Endothelial cell of umbilical vein (primary cell): Measurements from ENCODE around the gene SGCD. TPM values are rescaled to one million over a fixed set of nuclear protein-coding genes. Genes with fewer than 3 reads are reported as not detected.

Source experiments
- BruUV-seq: library from RNA; stranded (reverse); fragments of 400-500 nt; replicated peaks from 2 replicates; lab custom pipeline; 2021; lab: Mats Ljungman, UMichigan
- CTCF ChIA-PET: fragments of 300-600, 350-600 bp; sonication (Branson Sonifier 250); formaldehyde crosslinking; loops from one replicate; lab custom pipeline; 2021; ENCODE audit warnings: antibody characterized with exemption, inconsistent platforms; lab: Charles Lee
- POLR2A ChIA-PET: fragments of 300-600, 350-600 bp; sonication (Branson Sonifier 250); formaldehyde crosslinking; loops from one replicate; lab custom pipeline; 2021; ENCODE audit warnings: antibody characterized with exemption, inconsistent platforms; lab: Charles Lee
- DNase-seq: peaks from one replicate; pipeline ENCODE4 v3.0.0-alpha.2; 2011; ENCODE audit warnings: low read depth, low spot score
- FAIRE-seq: peaks from 2 replicates; lab custom pipeline; 2011; peaks lifted over from hg19 to GRCh38; lab: Jason Lieb, UNC
- H2AFZ ChIP-seq: 2 replicates; pipeline ENCODE4 v1.6.0; 2012; ENCODE audit warnings: low read depth, low read length, control low read depth, inconsistent platforms
- H3K27ac ChIP-seq: 2 replicates; pipeline ENCODE4 v1.5.1; 2011; ENCODE audit warnings: low read depth, mild to moderate bottlenecking, control low read depth, low read length, moderate library complexity; ENCODE audit not compliant: insufficient read depth
- H3K27me3 ChIP-seq, 2 experiments: 2 replicates each; pipeline versions ENCODE4 v1.6.0 to v1.6.1; 2011; ENCODE audit warnings: low read length in 2 of 2, mixed read lengths in 1 of 2; ENCODE audit not compliant: control insufficient read depth in 2 of 2, insufficient read depth in 2 of 2
- H3K36me3 ChIP-seq, 2 experiments: 2 replicates in 1 of 2; 3 replicates in 1 of 2; pipeline ENCODE4 v1.5.1; 2011; ENCODE audit warnings: low read length in 2 of 2, mild to moderate bottlenecking in 1 of 2, moderate library complexity in 1 of 2; ENCODE audit not compliant: control insufficient read depth in 2 of 2, insufficient read depth in 2 of 2; ENCODE audit errors: extremely low read depth in 1 of 2
- H3K4me1 ChIP-seq: 3 replicates; pipeline ENCODE4 v1.5.1; 2011; ENCODE audit warnings: mild to moderate bottlenecking, low read length; ENCODE audit not compliant: control insufficient read depth, insufficient read depth; ENCODE audit errors: extremely low read depth
- H3K4me2 ChIP-seq: 2 replicates; pipeline ENCODE4 v1.6.1; 2011; ENCODE audit warnings: low read length, control low read depth, mixed read lengths; ENCODE audit not compliant: insufficient read depth
- H3K4me3 ChIP-seq, 3 experiments: fragments of 200-600 bp in 1 of 3; sonication (generic), shearing (Covaris generic) in 1 of 3; replicated peaks in 1 of 3; 2 replicates each; pipeline ENCODE4 v1.5.1; 2011 to 2016; ENCODE audit warnings: control low read depth in 3 of 3, low read length in 3 of 3, mild to moderate bottlenecking in 2 of 3, inconsistent platforms in 1 of 3, low read depth in 1 of 3, moderate library complexity in 1 of 3; ENCODE audit not compliant: insufficient read depth in 1 of 3
- H3K79me2 ChIP-seq: 2 replicates; pipeline ENCODE4 v1.6.0; 2012; ENCODE audit warnings: low read length, inconsistent platforms; ENCODE audit not compliant: control insufficient read depth, insufficient read depth
- H3K9ac ChIP-seq: replicated peaks from 2 replicates; pipeline ENCODE3; 2011; ENCODE audit warnings: low read length, control low read depth; ENCODE audit not compliant: insufficient read depth; ENCODE audit errors: extremely low read depth
- H3K9me1 ChIP-seq: replicated peaks from 3 replicates; pipeline ENCODE4 v1.6.0; 2011; ENCODE audit warnings: mild to moderate bottlenecking, low read length; ENCODE audit not compliant: control insufficient read depth, insufficient read depth; ENCODE audit errors: extremely low read depth
- H3K9me3 ChIP-seq: replicated peaks from 2 replicates; pipeline ENCODE4 v1.5.1; 2012; ENCODE audit warnings: low read length, inconsistent platforms; ENCODE audit not compliant: control insufficient read depth, insufficient read depth
- H4K20me1 ChIP-seq: replicated peaks from 2 replicates; pipeline ENCODE3; 2011; ENCODE audit warnings: mild to moderate bottlenecking, low read length; ENCODE audit not compliant: control insufficient read depth, insufficient read depth; ENCODE audit errors: extremely low read depth
- CTCF ChIP-seq, 2 donors: IDR thresholded peaks; 1 replicate in 1 of 2; 2 replicates in 1 of 2; pipeline ENCODE4 v1.5.1; 2011; ENCODE audit warnings: low read length in 2 of 2, mild to moderate bottlenecking in 2 of 2, moderate library complexity in 2 of 2, control low read depth in 1 of 2, inconsistent platforms in 1 of 2, low read depth in 1 of 2; ENCODE audit not compliant: insufficient read depth in 1 of 2; ENCODE audit errors: extremely low read depth in 1 of 2
- EZH2 ChIP-seq: IDR thresholded peaks from 2 replicates; pipeline ENCODE4 v1.6.1; 2012; ENCODE audit warnings: borderline replicate concordance, low read depth, mild to moderate bottlenecking, moderate library complexity, low read length, inconsistent platforms; ENCODE audit not compliant: severe bottlenecking
- FOS ChIP-seq: IDR thresholded peaks from 2 replicates; pipeline ENCODE4 v1.6.1; 2011; ENCODE audit warnings: mild to moderate bottlenecking, low read length, moderate library complexity, borderline replicate concordance; ENCODE audit not compliant: insufficient read depth
- GATA2 ChIP-seq: IDR thresholded peaks from 2 replicates; pipeline ENCODE4 v1.7.0; 2011; ENCODE audit warnings: low read depth, mild to moderate bottlenecking, moderate library complexity, mixed read lengths, low read length; ENCODE audit not compliant: insufficient read length, insufficient read depth
- MAX ChIP-seq: IDR thresholded peaks from 2 replicates; pipeline ENCODE4 v1.6.1; 2011; ENCODE audit not compliant: insufficient read depth, insufficient read length
- MYC ChIP-seq: IDR thresholded peaks from one replicate; pipeline ENCODE4 v1.6.1; 2011; ENCODE audit warnings: mild to moderate bottlenecking, low read depth, low read length
- POLR2A ChIP-seq: IDR thresholded peaks from 2 replicates; pipeline ENCODE4 v1.6.1; 2012; ENCODE audit warnings: low read depth, mild to moderate bottlenecking, control low read depth, low read length
- POLR2AphosphoS5 ChIP-seq: IDR thresholded peaks from 2 replicates; pipeline ENCODE4 v1.6.1; 2012; ENCODE audit warnings: low read depth, mild to moderate bottlenecking, control low read depth, low read length, moderate library complexity; ENCODE audit not compliant: insufficient read depth
- dilution Hi-C: fragments of 300-500 bp; cut with MboI; formaldehyde crosslinking; loops from one replicate; pipeline ENCODE4 v1.15.0; 2019; ENCODE audit warnings: low sequenced_read_pairs; ENCODE audit not compliant: extremely low pct_ligation_motif_present
- intact Hi-C: fragments of 100-400 bp; cut with micrococcal nuclease; formaldehyde crosslinking; loops from one replicate; pipeline ENCODE4 v1.10.0; 2022
- polyA plus RNA-seq, 4 experiments: library from polyadenylated mRNA; depleted of rRNA in 3 of 4; stranded (reverse) in 3 of 4; unstranded in 1 of 4; fragments of >200 nt; gene quantifications; 2 replicates each; pipeline versions ENCODE4 v1.2.1 to v1.2.3, GENCODE V29; 2011 to 2012; ENCODE audit warnings: missing spikeins in 1 of 4
- total RNA-seq: library from RNA; stranded (reverse); gene quantifications from 2 replicates; pipeline ENCODE4 v1.2.3, GENCODE V29; 2021

SGCD gene
- total and polyA plus RNA-seq, 2 donors (not counting 3 experiments of a cell fraction or from before 2014, with no cell fraction given) = not detected

- Histone ChIP-seq H3K27me3 (no peaks in the 10 kb centered on the region), H3K9me1 (no peaks in the 10 kb centered on the region), H3K4me2 (no peak overlapping the region), H3K9ac (no peak overlapping the region), H2AFZ (no peak overlapping the region), H3K4me3 (no peak overlapping the region), H4K20me1 (no peaks in the 10 kb centered on the region), H3K4me1 (no peaks in the 10 kb centered on the region), H3K36me3 (no peaks in the 10 kb centered on the region), H3K9me3 (peaks cover 2% of the 10 kb centered on the region), H3K27ac (no peak overlapping the region), H3K79me2 (no peaks in the 10 kb centered on the region)
- dilution Hi-C loops = no loop called here
- DNase-seq (no peak), FAIRE-seq (no peak)
- POLR2A ChIA-PET = no interaction called here
- CTCF ChIA-PET = no interaction called here
- TF ChIP-seq POLR2A (no peak), CTCF (IDR thresholded peaks at IDR 0.05; ENCODE audit: extremely low read depth in 1 of 2, insufficient read depth in 1 of 2, low read depth in 1 of 2, low read length in 2 of 2) (no peak), MYC (no peak), FOS (no peak), POLR2AphosphoS5 (no peak), GATA2 (no peak), MAX (no peak), EZH2 (no peak)
- intact Hi-C loops = no loop called here
- no TSS peak for BruUV-seq
Measured at GRCh38 chr5:156698323-156698722, 371.4 kb downstream of the SGCD start.
